ENCODE data around the gene SLIT3.

The SLIT3 gene

DNA sequence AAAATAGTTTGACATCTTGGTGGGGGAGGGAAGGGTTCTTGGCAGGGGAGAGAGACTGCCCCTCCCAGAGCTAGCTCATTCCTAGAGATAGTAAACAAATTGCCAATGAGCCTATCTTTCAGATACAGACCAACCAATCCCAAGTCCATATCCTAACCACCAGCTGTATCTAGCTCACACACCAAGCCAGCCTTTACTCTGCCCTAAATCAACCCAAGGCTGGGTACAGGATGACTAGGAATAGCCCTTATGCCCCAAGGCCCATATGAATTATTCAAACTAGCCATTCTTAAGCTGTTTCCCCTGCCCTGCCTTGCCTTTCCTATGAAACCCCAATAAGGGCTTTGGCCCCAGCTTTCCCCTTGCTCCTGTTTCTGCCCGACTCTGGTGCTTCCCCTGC is 440.4 kb downstream of the SLIT3 start:
- no peaks in the 10 kb centered on the region for H3K36me3 Mint-ChIP-seq (ENCODE audit: low read depth)
- no peak overlapping the region for H3K27ac Mint-ChIP-seq
- no peak overlapping the region for H3K4me3 Mint-ChIP-seq
- intact Hi-C loops (cut with micrococcal nuclease), result no loop called here
- no peaks in the 10 kb centered on the region for H3K4me1 Mint-ChIP-seq (ENCODE audit: low read depth)
- no peaks in the 10 kb centered on the region for H3K27me3 Mint-ChIP-seq
- no peaks in the 10 kb centered on the region for H3K9me3 Mint-ChIP-seq

DNA sequence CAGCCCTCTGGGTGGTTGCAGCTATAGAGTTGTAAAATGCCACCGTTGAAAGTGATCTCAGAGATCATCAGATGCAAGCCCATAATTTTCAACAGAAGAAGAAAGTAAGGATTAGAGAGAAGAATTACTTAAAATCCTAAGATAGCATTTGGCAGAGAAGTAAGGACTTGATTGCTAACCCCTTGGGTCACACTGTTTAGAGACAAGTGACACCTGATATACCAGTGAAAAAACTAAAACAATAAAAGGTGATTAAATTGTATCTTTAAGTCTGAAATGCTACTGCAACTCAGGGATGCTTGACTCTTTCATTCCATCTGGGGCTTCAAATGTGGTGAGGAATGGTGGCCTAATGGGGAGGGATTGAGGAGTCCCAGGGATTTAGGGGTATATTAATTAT is 440.9 kb downstream of the SLIT3 start:
- no peaks in the 10 kb centered on the region for H3K9me3 Mint-ChIP-seq
- H3K27me3 Mint-ChIP-seq, result no peaks in the 10 kb centered on the region
- no peak overlapping the region for H3K27ac Mint-ChIP-seq
- no peak overlapping the region for H3K4me3 Mint-ChIP-seq
- H3K4me1 Mint-ChIP-seq (ENCODE audit: low read depth), result no peaks in the 10 kb centered on the region
- no peaks in the 10 kb centered on the region for H3K36me3 Mint-ChIP-seq (ENCODE audit: low read depth)
- intact Hi-C loops (cut with micrococcal nuclease), result no loop called here

- Mint-ChIP-seq H3K36me3 (ENCODE audit: low read depth) (no peaks in the 10 kb centered on the region), H3K27ac (no peak overlapping the region), H3K9me3 (no peaks in the 10 kb centered on the region), H3K4me3 (no peak overlapping the region), H3K27me3 (no peaks in the 10 kb centered on the region), H3K4me1 (ENCODE audit: low read depth) (no peaks in the 10 kb centered on the region)
- intact Hi-C loops (cut with micrococcal nuclease), result no loop called here
Observed at GRCh38 chr5:168859471-168859870, 441.5 kb downstream of the SLIT3 start.

DNA sequence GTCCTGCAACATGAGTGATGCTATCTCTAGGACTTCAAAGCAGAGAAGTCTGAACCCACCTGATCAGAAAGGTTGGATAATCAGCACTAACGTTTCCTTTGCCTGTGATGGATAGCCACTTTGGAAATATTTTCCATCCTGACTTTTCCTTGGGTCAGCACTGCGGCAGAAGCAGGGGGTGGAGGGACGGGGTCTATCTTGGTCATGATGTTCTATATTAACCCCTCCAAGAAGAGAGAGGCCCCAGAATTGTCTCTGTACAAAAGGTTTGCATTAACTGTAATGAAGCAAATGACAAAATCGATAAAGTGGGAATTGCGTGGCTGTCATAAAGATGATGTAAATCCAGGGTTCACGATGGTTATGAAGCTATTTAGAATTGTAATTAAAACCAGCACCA is 441.9 kb downstream of the SLIT3 start:
- H3K27ac Mint-ChIP-seq, result no peak overlapping the region
- no peaks in the 10 kb centered on the region for H3K4me1 Mint-ChIP-seq (ENCODE audit: low read depth)
- no peaks in the 10 kb centered on the region for H3K9me3 Mint-ChIP-seq
- no peaks in the 10 kb centered on the region for H3K27me3 Mint-ChIP-seq
- H3K4me3 Mint-ChIP-seq, result no peak overlapping the region
- no peaks in the 10 kb centered on the region for H3K36me3 Mint-ChIP-seq (ENCODE audit: low read depth)
- intact Hi-C loops (cut with micrococcal nuclease), result no loop called here

GRCh38 chr5:168858371-168858770 is 442.6 kb downstream of the SLIT3 start:
- H3K36me3 Mint-ChIP-seq (ENCODE audit: low read depth), result no peaks in the 10 kb centered on the region
- no peak overlapping the region for H3K4me3 Mint-ChIP-seq
- H3K27me3 Mint-ChIP-seq, result no peaks in the 10 kb centered on the region
- H3K9me3 Mint-ChIP-seq, result no peaks in the 10 kb centered on the region
- no peaks in the 10 kb centered on the region for H3K4me1 Mint-ChIP-seq (ENCODE audit: low read depth)
- H3K27ac Mint-ChIP-seq, result no peak overlapping the region
- intact Hi-C loops (cut with micrococcal nuclease), result no loop called here

GRCh38 chr5:168853972-168854371 is 447.0 kb downstream of the SLIT3 start:
- Mint-ChIP-seq H3K27me3 (peaks cover 6% of the 10 kb centered on the region), H3K27ac (no peak overlapping the region), H3K4me1 (ENCODE audit: low read depth) (peaks cover 6% of the 10 kb centered on the region), H3K4me3 (no peak overlapping the region), H3K9me3 (no peaks in the 10 kb centered on the region), H3K36me3 (ENCODE audit: low read depth) (no peaks in the 10 kb centered on the region)
- intact Hi-C loops (cut with micrococcal nuclease), result no loop called here

- Mint-ChIP-seq H3K4me3 (no peak overlapping the region), H3K36me3 (ENCODE audit: low read depth) (no peaks in the 10 kb centered on the region), H3K27ac (no peak overlapping the region), H3K27me3 (peaks cover 6% of the 10 kb centered on the region), H3K9me3 (no peaks in the 10 kb centered on the region), H3K4me1 (ENCODE audit: low read depth) (peaks cover 6% of the 10 kb centered on the region)
- intact Hi-C loops (cut with micrococcal nuclease), result no loop called here
Observed at GRCh38 chr5:168852329-168852728, 448.6 kb downstream of the SLIT3 start.

DNA sequence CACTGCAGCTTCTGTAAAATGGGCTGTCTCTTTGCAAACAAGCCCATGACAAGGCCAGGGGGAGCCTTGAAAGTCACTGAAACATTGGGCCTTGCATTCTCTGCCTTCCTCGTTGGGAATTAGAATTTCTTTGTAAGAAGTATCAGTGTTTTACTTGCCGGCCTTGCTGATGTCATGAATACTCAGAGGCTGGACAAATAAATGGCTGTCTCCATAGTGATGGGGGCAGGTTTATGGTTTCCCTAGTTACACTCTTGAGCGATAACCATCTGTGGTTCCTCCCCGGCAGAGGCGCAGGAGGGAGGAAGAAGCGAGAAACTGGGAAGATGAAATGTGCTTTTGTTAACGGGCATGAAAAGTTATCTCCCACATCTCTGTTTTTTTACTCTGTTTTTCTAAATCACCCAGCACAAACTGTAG is 449.0 kb downstream of the SLIT3 start:
- no peaks in the 10 kb centered on the region for H3K9me3 Mint-ChIP-seq
- H3K4me3 Mint-ChIP-seq, result no peak overlapping the region
- intact Hi-C loops (cut with micrococcal nuclease), result no loop called here
- H3K27ac Mint-ChIP-seq, result no peak overlapping the region
- H3K4me1 Mint-ChIP-seq (ENCODE audit: low read depth), result peaks cover 6% of the 10 kb centered on the region
- no peaks in the 10 kb centered on the region for H3K36me3 Mint-ChIP-seq (ENCODE audit: low read depth)
- peaks cover 6% of the 10 kb centered on the region for H3K27me3 Mint-ChIP-seq

- H3K27ac Mint-ChIP-seq, result no peak overlapping the region
- no peaks in the 10 kb centered on the region for H3K36me3 Mint-ChIP-seq (ENCODE audit: low read depth)
- peaks cover 6% of the 10 kb centered on the region for H3K27me3 Mint-ChIP-seq
- intact Hi-C loops (cut with micrococcal nuclease), result no loop called here
- no peak overlapping the region for H3K4me3 Mint-ChIP-seq
- H3K9me3 Mint-ChIP-seq, result no peaks in the 10 kb centered on the region
- H3K4me1 Mint-ChIP-seq (ENCODE audit: low read depth), result peaks cover 6% of the 10 kb centered on the region
Observed at GRCh38 chr5:168850683-168851082, 450.3 kb downstream of the SLIT3 start.

GRCh38 chr5:168848569-168848968 is 452.4 kb downstream of the SLIT3 start:
- Mint-ChIP-seq H3K27ac (no peak overlapping the region), H3K4me1 (ENCODE audit: low read depth) (peaks cover 6% of the 10 kb centered on the region), H3K9me3 (no peaks in the 10 kb centered on the region), H3K27me3 (peaks cover 6% of the 10 kb centered on the region), H3K4me3 (no peak overlapping the region), H3K36me3 (ENCODE audit: low read depth) (no peaks in the 10 kb centered on the region)
- intact Hi-C loops (cut with micrococcal nuclease), result no loop called here

DNA sequence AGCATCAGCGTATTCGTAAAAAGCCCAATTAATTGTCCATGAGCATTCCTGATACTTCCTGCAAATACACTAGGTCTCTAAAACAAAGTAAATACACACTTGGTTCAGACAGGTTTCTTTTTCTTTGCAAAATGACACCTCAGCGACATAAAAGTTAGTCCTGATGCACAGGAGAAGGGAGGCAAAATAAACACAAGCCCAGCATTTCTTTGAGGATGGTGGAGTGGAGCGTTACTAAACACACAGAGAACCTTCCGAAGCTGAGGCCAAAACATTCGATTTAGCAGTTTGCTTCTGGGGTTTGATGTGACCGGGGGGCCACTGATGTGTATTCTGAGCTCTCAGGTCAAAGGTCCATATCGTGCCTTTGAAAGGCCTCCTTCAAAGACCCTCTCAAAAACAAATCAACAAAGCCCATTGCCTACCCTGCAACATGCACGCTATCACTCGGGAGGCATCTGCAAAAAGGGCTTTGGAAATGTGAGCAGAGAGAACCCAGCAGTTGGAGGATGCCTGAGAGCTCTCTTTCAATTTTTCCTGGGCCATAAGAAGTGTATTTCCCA is 453.3 kb downstream of the SLIT3 start:
- Mint-ChIP-seq H3K27ac (no peak overlapping the region), H3K4me3 (no peak overlapping the region), H3K4me1 (ENCODE audit: low read depth) (peaks cover 6% of the 10 kb centered on the region), H3K27me3 (peaks cover 6% of the 10 kb centered on the region), H3K36me3 (ENCODE audit: low read depth) (no peaks in the 10 kb centered on the region), H3K9me3 (no peaks in the 10 kb centered on the region)
- intact Hi-C loops (cut with micrococcal nuclease), result no loop called here

DNA sequence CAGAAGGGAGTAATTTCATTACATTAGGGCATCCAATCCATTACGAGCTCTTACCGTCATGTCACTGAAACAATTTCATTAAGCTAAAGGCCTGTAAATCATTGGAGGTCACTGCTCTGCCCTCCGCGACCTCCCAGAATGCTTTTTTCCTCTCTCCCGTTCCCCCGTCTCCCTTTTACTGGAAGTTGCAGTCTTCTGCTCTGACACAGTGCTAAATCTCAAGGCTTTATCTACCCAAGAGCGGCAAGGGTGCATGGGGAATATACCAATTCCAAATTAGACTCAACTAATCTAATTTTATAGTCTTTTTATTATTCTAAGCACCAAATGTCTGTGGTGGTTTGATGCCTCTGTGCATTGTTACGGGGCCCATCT is 456.0 kb downstream of the SLIT3 start:
- intact Hi-C loops (cut with micrococcal nuclease), result no loop called here
- Mint-ChIP-seq H3K27ac (no peak overlapping the region), H3K27me3 (no peaks in the 10 kb centered on the region), H3K4me3 (no peak overlapping the region), H3K4me1 (ENCODE audit: low read depth) (no peaks in the 10 kb centered on the region), H3K36me3 (ENCODE audit: low read depth) (no peaks in the 10 kb centered on the region), H3K9me3 (no peaks in the 10 kb centered on the region)

GRCh38 chr5:168844016-168844921 is 456.7 kb downstream of the SLIT3 start:
- intact Hi-C loops (cut with micrococcal nuclease), result no loop called here

GRCh38 chr5:168843277-168844015 is 457.5 kb downstream of the SLIT3 start:
- intact Hi-C loops (cut with micrococcal nuclease), result no loop called here
- H3K4me3 Mint-ChIP-seq, result no peak overlapping the region
- H3K27me3 Mint-ChIP-seq, result no peaks in the 10 kb centered on the region
- no peaks in the 10 kb centered on the region for H3K36me3 Mint-ChIP-seq (ENCODE audit: low read depth)
- no peak overlapping the region for H3K27ac Mint-ChIP-seq
- no peaks in the 10 kb centered on the region for H3K9me3 Mint-ChIP-seq
- no peaks in the 10 kb centered on the region for H3K4me1 Mint-ChIP-seq (ENCODE audit: low read depth)

More at GRCh38 chr5:168844016-168844921, 456.7 kb downstream of the SLIT3 start:
- Mint-ChIP-seq H3K36me3 (ENCODE audit: low read depth) (no peaks in the 10 kb centered on the region), H3K9me3 (no peaks in the 10 kb centered on the region), H3K4me1 (ENCODE audit: low read depth) (no peaks in the 10 kb centered on the region), H3K27me3 (no peaks in the 10 kb centered on the region), H3K4me3 (no peak overlapping the region), H3K27ac (no peak overlapping the region)
